Activated CD4-positive, alpha-beta T cell treated with anti-CD3 and anti-CD28 coated beads for 1 hour (primary cell): Measurements from ENCODE around the gene SEL1L2.
A peak's percentile ranks its signal among the peaks of the same experiment; 100 is the strongest.
"Not testable (repeated sequence)": the region's sequence is repeated elsewhere in the genome, so short reads cannot be mapped to it uniquely, and the experiment has no call there.

Experiments used
- DNase-seq: peaks from one replicate; pipeline ENCODE4 v3.0.0-alpha.2; 2020

The SEL1L2 gene, protein sequence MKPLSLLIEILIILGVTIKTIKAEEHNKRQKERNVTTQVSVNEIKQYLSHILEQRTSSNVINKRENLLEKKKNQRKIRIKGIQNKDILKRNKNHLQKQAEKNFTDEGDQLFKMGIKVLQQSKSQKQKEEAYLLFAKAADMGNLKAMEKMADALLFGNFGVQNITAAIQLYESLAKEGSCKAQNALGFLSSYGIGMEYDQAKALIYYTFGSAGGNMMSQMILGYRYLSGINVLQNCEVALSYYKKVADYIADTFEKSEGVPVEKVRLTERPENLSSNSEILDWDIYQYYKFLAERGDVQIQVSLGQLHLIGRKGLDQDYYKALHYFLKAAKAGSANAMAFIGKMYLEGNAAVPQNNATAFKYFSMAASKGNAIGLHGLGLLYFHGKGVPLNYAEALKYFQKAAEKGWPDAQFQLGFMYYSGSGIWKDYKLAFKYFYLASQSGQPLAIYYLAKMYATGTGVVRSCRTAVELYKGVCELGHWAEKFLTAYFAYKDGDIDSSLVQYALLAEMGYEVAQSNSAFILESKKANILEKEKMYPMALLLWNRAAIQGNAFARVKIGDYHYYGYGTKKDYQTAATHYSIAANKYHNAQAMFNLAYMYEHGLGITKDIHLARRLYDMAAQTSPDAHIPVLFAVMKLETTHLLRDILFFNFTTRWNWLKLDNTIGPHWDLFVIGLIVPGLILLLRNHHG

DNA sequence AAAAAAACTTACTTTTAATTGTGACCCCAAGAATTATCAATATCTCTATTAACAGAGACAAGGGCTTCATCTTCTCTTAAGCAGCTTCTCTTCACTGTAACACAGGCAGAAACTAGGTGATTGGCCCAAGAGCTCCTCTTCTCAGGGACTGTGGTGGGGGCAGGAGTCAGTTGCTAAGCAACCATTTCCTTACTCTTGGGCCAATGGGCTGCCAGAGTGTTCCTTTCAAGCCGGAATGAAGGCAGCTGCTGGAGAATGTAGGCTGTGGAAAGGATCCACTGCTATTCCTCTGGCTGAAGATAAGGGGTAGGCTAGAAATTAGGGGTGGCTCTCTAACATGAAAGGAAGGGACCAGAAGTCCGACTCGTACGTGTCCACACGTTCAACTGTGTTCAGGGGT, at the start of gene SEL1L2:
Gene SEL1L2, minus strand, starts transcription at position 150 of the 400 bp plus-strand sequence. Its CDS starts 80 bp downstream, at position 70.
- DNase-seq = no peak

DNA sequence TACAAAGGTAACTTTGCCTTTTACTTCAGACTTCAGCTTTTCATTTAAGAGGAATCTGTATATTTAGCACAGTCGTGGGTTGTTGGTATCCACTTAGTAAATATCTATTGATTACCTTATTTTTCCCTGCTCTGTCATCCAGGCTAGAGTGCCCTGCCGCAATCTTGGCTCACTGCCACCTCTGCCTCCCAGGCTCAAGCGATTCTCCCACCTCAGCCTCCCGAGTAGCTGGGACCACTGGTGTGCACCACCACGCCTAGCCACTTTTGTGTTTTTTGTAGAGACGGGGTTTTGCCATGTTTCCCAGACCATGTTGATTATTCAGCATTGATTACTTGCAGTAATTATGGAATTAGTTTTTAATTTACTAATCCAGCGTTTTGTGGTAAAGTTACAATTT, 46.2 kb upstream of the SEL1L2 start:
- no peak for DNase-seq

DNA sequence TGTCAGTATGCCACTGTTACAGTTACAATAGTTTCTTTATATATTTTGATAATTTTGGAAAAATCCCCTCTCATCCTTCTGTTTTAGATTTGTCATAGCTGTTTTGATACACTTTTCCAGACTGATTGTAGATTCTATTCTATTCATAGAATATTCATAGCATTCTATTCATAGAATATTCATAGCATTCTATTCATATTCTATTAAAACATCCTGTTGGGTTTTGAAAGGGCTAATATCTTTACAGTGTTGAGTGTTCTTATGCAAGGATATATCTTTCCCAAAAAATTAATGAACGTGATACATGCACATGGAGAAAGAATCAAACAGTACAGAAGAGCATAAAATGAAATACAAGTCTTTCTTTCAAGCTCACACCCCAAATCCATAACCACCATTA, 42.9 kb upstream of the SEL1L2 start:
- DNase-seq = no peak

DNA sequence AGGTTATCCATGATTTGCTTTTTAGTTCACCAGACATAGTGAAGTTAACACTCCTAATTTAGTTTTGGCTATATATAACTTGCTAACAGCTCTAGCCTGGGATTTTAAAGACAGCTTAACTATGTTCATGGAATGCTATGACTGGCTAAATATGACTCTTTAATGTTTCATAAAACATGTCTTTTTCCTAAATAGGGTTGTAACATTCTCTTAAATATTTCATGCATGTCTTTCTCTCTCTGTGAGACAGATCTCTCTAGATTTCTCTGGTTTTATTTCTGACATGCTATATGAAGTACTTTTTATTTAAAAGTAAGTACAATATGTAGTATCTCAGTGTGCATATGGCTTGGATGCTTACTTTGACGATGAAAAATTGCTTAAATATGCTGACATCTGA, 40.6 kb upstream of the SEL1L2 start:
- no peak for DNase-seq

DNA sequence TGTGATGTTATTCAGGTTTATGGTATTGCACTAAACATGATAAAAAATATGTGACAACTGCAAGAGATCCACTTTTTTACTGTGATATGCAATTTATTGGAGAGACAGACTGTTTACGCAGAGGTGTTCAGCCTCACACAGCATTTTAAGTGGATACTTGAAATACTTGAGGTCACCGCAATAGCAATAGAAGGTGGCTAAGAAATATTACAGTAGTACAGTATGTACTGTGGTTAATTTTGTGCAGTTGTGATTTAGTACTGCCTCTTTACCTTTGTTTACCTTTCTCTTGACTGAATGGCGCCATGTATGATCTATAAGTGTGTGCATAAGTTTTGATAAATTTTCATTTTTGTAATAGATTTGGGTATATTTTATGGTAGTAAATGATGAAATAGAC, 22.3 kb upstream of the SEL1L2 start:
- no peak for DNase-seq

DNA sequence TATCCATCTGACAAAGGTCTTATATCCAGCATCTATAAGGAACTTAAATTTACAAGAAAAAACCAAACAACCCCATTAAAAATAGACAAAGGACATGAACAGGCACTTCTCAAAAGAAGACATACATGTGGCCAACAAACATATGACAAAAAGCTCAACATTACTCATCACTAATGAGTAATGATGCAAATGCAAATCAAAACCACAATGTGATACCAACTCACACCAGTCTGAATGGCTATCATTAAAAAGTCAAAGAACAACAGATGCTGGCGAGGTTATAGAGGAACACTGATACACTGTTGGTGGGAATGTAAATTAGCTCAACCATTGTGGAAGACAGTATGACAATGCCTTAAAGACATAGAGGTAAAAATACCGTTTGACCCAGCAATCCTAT, 18.8 kb upstream of the SEL1L2 start:
- DNase-seq = no peak

DNA sequence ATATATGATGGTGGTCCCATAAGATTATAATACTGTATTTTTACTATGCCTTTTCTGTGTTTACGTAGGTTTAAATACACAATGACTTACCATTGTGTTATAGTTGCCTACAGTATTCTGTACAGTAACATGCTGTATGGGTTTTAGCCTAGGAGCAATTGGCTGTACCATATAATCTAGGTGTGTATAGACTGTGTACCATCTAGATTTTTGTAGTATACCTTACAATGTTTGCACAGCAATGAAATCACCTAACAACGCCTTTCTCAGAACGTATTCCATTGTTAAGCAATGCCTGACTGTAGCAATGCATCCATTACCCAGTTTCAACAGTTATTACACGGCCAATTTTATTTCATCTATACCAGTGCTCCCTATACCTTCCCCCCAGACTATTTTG, 15.6 kb upstream of the SEL1L2 start:
- no peak for DNase-seq

DNA sequence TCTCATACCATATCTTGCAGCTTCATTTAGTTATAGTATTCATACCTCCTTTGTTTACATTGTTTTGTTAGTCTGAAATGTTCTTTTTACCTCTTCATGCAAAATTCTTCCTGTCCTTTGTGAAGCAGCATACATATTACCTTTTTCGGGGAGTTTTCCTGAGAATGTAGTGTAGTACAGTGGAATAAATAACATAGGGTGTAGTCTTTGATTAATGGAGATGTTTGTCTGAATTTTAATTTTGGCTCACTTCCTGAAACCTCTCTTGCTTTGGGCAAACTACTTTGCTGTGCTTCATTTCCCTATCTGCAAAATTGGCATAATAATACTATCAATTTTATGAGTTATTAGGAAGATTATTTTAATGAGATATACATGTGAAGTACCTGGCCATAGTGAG, 10.5 kb upstream of the SEL1L2 start:
- DNase-seq = no peak

DNA sequence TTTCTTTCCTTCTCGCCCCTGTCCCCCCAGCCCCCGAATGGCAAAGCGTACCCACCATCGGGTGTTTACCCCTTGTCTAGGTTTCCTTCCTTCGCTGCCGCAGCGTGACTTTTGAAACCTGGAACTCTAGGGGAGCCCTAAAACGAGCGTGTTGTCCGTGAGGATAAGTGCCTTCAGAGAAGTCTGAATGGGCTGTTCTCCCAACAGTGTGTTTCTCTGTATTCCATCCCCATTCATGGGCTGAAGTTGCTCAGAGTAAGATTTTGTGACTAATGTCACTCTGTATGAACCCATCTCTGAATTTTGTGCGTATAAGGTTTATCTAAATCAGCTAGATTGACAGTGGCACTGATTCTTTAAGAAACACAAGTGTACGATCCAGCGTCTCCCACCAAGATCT, 5.9 kb upstream of the SEL1L2 start:
- no peak for DNase-seq

DNA sequence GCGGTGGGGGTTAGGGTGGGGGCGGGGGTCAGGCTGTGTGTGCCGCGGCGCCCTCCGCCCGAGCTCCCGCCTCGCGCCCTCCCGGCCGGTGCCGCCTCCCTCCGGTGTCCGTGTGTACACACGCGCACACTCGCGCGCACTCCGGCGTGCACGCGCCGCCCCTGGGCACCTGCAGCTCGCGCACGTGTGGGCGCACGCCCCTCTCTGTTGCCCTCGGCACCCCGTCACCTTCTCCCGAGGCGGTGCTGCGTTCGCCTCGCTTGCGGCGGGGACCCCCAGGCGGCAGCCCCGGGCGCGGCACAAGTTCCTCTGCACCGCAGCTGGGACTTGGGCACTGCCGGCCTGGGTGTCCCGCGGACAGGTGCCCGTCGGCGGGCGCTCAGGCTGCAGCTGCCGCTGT, 5.4 kb upstream of the SEL1L2 start:
- DNase-seq = no peak

DNA sequence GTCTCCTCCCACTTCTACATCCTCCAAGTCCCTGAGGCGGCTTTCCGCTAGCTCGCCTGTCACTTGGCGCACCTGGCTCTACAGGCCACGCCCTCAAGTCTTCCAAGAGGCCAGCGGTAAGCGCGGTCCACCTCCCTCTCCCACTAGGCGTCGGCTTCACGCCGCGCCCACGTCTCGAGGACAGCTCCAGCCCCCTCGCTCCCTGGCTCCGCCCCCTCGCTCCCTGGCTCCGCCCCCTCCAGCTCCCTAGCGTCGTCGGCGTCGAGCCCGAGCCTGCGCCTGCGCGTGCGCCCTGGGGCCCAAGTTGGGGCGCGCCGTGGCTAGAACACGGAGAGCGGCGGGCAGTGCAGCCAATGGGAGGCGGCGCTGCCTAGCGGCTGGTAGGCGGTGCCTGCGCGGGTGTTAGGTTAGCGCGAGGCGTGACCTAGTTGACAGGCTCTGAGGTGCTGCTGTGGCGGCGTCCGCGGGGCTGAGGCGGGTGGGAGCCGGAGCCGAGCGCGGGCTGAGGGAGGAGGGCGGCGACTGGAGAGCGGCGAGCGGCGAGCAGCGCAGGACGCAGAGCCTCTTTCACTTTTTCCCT, 4.8 kb upstream of the SEL1L2 start, which contains the start of gene MACROD2:
Gene MACROD2, plus strand, starts transcription at position 431 of the 580 bp plus-strand sequence.
- DNase-seq = peak; percentile 13

DNA sequence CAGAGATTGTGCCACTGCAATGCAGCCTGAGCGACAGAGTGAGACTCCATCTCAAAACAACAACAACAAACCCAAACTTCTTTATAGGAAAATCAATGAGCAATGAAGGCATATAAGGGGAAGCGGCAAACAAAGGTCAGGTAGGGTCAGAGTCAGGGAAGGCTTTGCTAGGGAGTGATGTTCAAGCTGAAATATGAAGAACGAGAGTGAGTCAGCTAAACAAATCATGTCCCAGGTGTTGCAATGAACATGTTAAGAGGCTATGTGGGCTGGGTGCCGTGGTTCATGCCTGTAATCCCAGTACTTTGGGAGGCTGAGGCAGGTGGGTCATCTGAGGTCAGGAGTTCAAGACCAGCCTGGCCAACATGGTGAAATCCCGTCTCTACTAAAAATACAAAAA, 1.5 kb upstream of the SEL1L2 start:
- DNase-seq = not testable (repeated sequence)

DNA sequence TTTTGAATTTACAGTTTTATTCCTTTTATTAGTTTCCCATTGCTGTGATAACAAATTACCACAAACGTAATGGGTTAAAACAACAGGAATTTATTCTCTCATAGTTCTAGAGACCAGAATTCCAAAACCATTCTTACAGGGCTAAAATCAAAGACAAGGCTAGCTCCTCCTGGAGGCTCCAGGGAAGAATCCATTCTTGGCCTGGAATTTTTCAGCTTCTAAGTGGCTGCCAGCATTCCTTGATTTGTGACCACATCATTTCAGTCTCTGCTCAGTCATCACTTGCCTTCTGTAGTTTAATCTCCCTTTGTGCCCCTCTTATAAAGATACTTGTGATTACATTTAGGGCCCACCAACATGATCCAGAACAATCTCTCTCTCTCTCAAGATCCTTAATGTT, 897 bp upstream of the SEL1L2 start:
- no peak for DNase-seq

DNA sequence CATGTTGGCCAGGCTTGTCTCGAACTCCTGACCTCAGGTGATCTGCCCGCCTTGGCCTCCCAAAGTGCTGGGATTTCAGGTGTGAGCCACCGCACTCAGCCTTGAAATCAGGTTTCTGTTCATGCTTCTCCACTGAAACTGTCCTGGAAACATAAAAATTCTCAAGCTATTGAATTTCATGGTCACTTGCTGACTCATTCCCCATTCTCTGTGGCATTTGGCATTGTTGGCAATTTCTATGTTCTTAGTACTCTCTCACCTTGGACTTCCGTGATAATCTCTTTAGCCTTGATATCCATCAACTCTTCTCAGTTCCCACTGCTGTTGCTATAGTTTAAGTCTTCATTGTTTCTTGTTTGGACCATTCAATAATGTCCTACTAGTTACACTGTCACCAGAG, 6.2 kb downstream of the SEL1L2 start:
- DNase-seq = no peak

DNA sequence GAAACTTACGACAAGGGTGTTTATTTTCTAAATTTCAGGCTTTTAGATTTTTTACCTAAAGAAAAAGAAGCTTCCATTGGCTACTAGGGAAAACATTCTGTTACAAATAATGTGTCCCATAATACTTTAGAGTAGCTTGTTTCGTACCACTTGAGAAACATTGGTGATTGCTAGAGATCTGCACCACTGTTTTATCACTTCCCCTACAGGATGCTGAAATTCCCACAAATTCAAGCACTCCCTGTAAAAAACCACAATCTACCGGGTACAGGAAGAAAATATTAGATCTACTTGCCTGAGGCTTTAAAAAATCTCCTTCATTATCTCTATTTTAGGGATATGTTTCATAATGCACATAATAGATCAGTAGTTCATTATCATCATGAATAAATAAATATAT, 29.9 kb downstream of the SEL1L2 start:
- DNase-seq = no peak

DNA sequence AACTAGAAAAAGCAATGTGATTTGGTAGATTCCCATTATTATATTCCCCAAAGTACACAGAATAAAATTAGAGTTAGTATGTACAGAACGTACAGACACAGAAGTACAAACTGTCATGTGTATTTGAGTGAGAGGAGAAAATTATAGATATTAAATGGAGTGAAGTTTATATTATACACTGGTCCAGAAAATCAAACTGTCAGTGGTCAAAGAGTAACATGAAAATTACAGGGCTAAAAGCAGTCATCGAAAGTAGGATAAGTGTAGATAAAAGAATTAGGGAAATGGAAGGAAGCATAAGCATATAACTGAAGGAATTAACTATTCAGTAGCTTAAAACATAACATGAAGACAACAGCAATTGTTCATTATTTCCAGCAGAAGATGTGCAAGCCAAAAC, 30.3 kb downstream of the SEL1L2 start:
- DNase-seq = no peak

DNA sequence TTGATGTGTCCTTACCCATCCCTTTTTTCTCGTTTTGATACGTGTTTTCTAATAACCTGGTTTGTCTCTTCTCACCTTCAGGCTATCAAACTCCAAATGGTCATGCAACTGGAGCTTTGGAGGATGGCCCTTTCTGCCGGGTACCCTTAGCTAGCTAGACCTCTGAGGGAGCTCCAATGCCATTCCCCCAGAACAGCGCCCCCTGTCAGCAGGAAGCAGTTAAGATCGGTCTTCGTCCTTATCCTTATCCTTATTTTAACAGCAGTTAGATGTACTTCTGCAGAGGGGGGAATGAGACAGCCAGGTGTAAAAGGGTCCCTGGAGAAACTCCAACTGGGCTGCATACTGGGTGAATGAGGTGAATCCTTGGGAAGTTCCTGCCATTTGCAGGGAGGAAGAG, 37.2 kb downstream of the SEL1L2 start:
- no peak for DNase-seq

DNA sequence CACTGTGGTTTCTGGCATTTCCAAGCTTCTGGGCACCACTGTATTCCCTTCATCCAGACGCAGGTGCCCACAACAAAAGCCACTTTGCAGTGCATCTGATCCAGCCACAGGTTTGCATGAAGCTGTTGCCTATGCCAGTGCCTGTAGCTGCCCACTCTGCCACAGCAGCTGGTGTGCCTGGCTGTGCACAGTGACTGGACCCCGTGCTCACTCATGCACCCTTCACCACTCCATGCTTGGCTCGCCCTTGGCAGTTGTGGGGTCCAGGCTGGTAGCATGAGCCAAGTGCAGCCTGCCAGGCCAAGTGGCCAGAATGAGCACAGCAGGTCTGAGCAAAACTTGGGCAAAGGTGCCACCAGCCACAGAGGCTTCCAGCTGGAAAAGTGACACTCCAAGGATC, 42.7 kb downstream of the SEL1L2 start:
- no peak for DNase-seq

DNA sequence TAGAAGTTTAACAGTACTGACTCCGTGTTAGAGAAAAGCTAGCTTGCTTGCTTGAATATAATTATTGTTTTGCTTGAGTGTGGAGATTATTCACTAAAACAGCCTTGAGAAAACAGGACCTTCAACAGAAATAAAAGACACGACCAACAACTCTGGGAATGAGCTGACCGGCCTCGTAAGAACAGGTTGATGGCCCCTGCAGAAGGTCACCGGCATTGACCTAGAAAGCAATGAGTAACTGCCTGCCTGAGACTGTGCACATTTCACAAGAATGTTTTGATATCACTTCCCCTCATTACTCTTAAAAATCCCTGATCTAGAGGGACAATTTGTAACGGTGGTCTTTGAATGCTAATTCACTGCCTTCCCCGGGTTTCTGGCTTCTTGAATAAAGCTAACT, 49.4 kb downstream of the SEL1L2 start:
- no peak for DNase-seq

DNA sequence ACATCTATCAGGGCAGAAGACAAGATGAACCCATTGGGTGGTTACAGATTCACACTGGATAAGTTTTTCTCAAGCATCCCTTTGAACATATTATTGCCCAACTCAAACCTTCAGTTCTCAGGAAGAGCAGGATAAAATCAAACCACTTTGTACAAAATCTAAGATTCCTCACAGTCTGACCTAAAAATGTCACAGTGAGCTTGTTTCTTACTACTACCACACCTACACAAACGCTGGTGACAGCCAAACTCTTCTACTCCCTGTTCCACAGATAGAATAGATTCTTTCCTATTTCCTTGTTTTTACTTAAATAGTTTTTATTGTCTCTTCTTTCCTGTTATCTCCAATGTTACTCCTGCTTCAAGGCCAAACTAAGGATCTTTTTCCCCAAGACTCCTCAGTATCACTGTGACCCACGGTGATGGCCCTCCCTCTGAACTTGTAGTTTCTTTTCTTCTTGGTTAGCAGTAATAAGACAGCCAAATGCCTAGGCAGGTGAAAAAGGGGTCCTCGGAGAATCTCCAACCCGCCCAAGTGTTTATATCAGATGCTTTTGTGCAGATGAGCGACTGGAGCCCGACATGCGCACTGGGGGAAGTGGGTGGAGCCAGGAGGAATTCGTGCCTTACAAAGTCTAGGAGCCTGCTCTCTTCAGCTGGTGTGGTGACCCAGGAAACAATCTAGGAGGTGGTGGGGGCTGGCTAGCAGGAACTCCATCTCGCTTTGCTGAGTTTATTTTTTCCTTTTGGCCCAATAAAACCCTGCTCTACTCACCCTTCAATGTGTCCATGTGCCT, 53.4 kb downstream of the SEL1L2 start:
- no peak for DNase-seq

DNA sequence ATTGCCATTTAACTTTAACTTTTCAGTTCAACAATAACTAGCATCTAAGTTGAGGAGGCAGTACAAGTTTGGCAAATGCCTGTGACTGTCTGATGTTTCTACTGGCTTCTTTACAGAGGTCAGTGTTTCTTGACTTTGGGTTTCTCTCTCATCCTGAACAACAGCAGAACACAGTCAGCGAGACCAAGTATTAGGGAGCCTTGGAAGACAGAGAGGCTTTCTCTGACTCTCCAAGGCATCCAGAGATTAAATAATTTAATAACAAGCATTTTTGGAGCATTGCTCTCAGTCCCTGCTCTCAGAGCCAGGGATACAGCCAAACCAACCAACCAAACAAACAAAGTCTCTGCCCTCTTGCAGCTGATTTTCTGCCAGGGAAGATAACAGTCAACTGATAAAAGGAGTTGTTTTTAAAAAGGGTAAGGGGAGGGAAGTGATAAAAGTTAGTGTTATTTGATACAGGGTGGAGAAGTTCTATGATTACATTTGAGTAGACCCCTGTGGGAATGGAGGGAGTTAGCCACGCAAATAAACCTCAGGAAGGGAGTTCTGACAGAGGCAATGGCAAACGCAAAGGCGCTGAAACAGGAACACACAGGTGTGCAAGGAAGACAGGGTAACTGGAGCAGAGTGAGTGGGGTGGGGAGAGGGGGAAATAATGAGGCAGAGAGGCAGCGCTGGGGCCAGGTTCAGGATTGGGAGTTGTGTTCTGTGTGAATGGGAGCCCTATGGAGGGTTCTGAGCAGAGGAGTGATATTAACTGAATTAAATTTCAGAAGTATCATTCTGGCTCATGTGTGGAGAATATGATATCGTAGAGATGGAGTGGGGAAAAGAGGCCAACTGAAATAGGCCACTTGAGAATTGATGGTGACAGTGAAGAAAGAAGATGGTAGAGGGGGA, 55.2 kb downstream of the SEL1L2 start:
- DNase-seq = no peak

DNA sequence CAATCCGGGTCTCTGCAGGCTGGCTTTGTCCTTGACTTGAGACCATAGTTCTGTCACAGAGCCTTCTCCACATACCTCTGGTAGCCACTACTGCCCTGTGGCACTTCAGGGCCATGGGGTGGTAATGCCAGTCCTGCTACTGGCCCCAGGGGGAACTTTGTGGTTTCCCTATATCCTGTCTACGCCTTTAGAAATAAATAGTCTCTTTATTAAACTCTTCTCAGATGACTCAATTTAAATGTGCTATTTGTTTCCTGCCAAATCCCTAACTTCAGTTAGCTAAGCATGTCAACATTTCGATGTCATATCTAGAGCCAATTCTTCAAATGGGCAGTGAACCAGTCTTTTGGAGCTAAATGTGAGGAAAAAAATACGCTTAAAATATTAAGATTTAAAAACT, 60.1 kb downstream of the SEL1L2 start:
- no peak for DNase-seq
